Coronary artery (tissue), 2 donors: Measurements from ENCODE around the gene TBC1D24.

Source experiments
- DNase-seq: peaks from one replicate; pipeline ENCODE4 v3.0.0-alpha.2; 2017; ENCODE audit warnings: low spot score
- H3K27ac ChIP-seq, 2 donors: fragments of 200-600 bp; sonication (generic); one replicate each; pipeline ENCODE4 v1.5.1; 2016 to 2019
- H3K4me3 ChIP-seq: fragments of 200-600 bp; sonication (generic); 2 replicates; pipeline ENCODE4 v1.5.1; 2016; ENCODE audit warnings: mild to moderate bottlenecking, moderate library complexity
- TF ChIP-seq, protein P1 (sequence below): fragments of 200-600 bp; sonication (generic); IDR thresholded peaks from one replicate; pipeline ENCODE4 v1.5.1; 2019; ENCODE audit warnings: antibody characterized with exemption

TBC1D24 gene

GRCh38 chr16:2500430-2500917 lies 25.5 kb downstream of the TBC1D24 start:
- TF ChIP-seq, protein P1, sequence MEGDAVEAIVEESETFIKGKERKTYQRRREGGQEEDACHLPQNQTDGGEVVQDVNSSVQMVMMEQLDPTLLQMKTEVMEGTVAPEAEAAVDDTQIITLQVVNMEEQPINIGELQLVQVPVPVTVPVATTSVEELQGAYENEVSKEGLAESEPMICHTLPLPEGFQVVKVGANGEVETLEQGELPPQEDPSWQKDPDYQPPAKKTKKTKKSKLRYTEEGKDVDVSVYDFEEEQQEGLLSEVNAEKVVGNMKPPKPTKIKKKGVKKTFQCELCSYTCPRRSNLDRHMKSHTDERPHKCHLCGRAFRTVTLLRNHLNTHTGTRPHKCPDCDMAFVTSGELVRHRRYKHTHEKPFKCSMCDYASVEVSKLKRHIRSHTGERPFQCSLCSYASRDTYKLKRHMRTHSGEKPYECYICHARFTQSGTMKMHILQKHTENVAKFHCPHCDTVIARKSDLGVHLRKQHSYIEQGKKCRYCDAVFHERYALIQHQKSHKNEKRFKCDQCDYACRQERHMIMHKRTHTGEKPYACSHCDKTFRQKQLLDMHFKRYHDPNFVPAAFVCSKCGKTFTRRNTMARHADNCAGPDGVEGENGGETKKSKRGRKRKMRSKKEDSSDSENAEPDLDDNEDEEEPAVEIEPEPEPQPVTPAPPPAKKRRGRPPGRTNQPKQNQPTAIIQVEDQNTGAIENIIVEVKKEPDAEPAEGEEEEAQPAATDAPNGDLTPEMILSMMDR = no peak
- Histone ChIP-seq H3K4me3 (no peak overlapping the region), H3K27ac (no peak overlapping the region)
- no peak for DNase-seq

DNA sequence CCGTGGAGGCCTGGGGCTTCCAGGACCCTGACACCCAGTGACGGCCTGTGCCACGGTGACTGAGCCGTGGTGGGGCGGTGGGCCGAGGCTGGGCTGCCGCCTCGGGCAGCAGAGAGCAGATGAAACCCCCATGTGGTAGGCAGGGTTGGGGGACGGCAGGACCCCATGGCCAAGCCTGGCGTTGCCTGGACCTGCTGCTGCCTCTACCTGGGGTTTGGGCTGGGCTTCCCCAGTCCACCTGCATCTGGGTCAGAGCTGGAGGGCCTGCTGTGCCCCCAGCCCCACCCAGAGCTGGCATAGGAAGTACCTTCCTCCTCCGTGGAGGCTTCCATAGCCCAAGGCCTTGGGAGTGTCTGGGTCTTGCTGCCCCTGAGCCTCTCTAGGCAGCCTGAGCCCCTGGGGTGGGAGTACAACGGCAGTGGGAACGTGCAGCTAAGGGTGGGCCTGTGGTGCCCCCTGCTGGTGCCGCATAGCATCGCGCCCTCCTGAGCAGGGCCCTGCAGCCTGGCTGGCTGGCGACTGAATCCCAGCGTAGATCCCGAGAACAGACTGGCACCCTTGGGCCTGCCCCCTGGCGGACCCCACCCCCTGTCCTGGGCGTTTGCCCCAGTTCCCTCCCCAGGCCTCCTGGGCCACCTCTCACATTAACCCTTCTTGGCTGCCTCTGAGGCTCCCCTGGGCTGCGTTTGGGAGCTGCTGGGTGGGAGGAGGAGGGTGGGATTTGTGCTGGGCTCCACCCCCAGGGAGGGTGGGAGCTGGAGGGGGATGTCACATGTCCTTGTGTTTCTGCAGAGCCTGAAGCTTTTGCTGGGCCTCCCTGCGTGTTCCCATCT lies 26.2 kb downstream of the TBC1D24 start:
- H3K27ac ChIP-seq = peak overlapping the region in 1 of 2 donors; percentile 72
- H3K4me3 ChIP-seq = peak overlapping the region; percentile 65
- TF ChIP-seq, protein P1 = peak; percentile 99
- no peak for DNase-seq

DNA sequence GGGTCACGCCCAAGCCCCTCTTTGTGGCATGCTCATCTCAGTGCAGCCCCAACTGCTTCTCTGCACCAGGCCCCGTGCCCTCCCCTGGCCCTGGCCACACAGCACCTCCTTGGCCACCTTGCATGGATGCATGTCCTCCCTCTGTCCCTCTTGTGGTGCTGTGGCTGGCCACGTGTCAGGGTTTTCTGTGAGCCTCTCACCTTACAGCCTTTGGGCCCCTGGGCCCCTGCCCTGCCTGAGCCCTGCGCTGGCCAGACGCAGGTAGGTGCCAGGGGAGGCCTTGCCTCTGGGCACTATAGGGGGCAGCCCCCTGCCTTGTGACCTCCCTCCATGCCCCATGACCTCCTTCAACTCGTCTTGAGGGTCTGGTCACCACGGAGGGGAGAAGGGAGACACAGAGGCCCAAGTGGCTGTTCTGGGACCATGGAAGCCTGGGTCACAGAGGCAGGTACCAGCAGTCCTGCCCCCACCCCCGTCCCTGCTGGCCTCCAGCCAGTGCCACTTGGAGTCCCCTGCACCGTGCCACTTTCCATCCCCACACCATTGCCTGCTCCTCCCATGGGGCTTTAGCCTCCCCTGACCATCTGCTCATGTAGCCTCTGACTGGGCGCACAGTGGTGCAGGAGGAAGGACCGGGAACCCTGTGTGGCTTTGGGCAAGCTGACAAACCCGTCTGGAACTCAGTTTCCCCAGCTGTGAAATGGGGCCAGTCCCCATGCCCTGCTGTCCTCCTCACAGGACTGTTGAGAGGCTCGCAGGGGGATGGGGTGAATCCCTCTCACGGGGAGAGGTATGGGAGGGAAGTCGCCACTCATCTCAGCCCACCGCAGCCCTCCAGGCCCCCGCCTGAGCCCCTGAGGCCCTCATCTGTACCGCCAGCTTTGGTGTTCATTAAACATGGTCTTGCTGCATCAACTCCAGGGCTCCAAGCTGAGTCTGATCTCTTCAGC lies 27.3 kb downstream of the TBC1D24 start:
- peak overlapping the region in 1 of 2 donors; percentile 36 for H3K27ac ChIP-seq
- no peak overlapping the region for H3K4me3 ChIP-seq
- DNase-seq = no peak
- TF ChIP-seq, protein P1 = no peak

DNA sequence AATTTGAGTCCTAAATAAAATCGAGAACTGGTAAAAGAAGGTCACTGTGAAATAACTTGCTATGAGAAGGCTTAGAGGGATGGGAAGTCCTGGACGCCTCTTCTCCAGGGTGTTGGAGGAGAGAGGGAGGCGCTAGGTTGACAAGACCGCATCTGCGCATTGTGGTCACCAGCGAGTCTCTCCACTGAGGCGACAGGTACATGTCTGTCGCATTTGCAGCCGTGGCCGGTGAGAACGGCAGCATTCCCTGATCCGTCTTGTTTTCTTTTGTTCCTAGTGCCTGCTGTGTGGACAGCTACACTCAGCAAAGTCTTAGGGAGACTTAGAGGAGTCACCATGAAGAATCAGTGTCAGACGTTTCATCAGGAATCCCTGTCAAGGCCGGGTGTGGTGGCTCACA lies 30.8 kb downstream of the TBC1D24 start:
- no peak for DNase-seq
- Histone ChIP-seq H3K27ac (no peak overlapping the region), H3K4me3 (no peak overlapping the region)
- TF ChIP-seq, protein P1 = no peak

- Histone ChIP-seq H3K27ac (peak overlapping the region; percentile 40 to 79), H3K4me3 (no peak overlapping the region)
- DNase-seq = no peak
- TF ChIP-seq, protein P1 = no peak
Observed at GRCh38 chr16:2507052-2507659, 32.2 kb downstream of the TBC1D24 start.

- TF ChIP-seq, protein P1 = no peak
- no peak overlapping the region for H3K4me3 ChIP-seq
- DNase-seq = no peak
- peak overlapping the region; percentile 40 to 79 for H3K27ac ChIP-seq
Observed at GRCh38 chr16:2507665-2508064, 32.7 kb downstream of the TBC1D24 start.
